Measurements from ENCODE around the gene TEX51.

TEX51 gene

DNA sequence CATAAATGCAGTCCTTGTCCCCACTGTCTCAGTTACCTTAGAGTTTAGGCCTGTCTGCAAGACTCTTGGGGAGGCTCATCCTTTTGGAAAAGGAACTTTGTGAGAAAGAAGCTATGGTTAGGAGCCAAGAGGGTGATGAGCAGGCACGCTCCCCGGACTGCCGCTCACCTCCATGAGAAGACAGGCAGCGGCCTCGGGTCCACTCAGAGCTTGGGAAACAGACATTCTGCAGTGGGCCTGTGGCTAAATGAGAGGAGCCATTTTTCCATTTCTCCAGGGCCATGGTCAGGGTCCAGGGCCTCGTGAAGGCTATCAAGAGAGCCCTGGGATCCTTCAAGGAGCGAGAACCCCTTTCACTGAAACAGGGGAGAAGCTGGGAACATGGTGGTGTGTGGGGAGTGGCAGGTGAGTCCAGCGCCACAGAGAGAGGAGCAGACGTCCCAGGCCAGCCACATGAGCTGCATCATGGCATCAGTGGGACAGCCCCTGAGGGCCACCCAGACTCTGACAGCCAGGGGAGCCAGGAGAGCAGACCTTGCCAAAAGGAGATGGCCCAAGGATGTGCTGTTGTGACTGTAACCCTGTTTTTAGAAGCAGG lies 4.0 kb upstream of the TEX51 start:
- no peaks in the 10 kb centered on the region for H3K27me3 ChIP-seq (ENCODE audit: control insufficient read depth, insufficient read depth, low read length)
- H3K36me3 ChIP-seq (ENCODE audit: control insufficient read depth, insufficient read depth, low read length) = no peaks in the 10 kb centered on the region
- H3K9me3 ChIP-seq (ENCODE audit: control insufficient read depth, insufficient read depth, low read length) = no peaks in the 10 kb centered on the region
- H3K4me1 ChIP-seq (ENCODE audit: control insufficient read depth, insufficient read depth, low read length) = no peaks in the 10 kb centered on the region
- H3K9ac ChIP-seq (ENCODE audit: low read depth, low read length) = no peak overlapping the region
- no peak overlapping the region for H3K4me3 ChIP-seq (ENCODE audit: low read depth, low read length)

DNA sequence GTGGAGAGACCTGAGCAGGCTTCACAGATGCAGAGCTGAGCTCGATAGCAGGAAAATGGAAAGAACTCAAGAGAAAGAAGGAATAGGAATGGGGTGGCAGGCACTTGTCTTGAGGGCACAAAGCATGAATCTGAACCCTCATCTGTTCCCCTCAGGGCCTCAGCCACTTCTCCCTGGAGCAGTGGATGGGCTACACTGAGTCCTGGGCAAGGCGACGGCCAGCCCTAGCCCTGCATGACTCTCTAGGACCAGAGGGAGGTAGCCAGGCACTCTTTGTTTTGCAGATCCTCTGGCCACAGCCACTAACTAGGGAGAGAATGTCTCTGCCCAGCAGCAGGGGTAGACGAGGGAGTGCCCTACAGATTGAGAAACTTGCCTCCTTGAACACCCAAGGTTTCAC lies 3.4 kb upstream of the TEX51 start:
- Histone ChIP-seq H3K9me3 (ENCODE audit: control insufficient read depth, insufficient read depth, low read length) (no peaks in the 10 kb centered on the region), H3K9ac (ENCODE audit: low read depth, low read length) (no peak overlapping the region), H3K36me3 (ENCODE audit: control insufficient read depth, insufficient read depth, low read length) (no peaks in the 10 kb centered on the region), H3K4me1 (ENCODE audit: control insufficient read depth, insufficient read depth, low read length) (no peaks in the 10 kb centered on the region), H3K27me3 (ENCODE audit: control insufficient read depth, insufficient read depth, low read length) (no peaks in the 10 kb centered on the region), H3K4me3 (ENCODE audit: low read depth, low read length) (no peak overlapping the region)

DNA sequence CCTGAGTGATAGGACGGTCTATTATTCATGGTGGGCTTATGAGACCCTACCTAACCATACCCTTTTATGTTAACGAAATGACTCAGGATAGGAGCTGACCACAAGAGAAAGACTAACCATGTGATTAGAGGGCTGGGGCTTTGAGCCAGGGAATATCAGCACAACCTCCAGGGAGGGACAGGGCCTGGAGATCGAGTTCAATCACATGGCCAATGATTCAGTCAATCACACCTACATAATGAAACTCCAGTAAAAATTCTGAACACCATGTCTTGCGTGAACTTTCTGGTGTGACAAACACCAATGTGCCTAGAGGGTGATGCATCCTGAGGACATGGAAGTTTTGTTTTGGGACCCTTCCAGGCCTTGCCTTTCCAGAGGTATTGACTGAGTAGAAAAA lies 2.2 kb upstream of the TEX51 start:
- no peaks in the 10 kb centered on the region for H3K9me3 ChIP-seq (ENCODE audit: control insufficient read depth, insufficient read depth, low read length)
- H3K36me3 ChIP-seq (ENCODE audit: control insufficient read depth, insufficient read depth, low read length) = no peaks in the 10 kb centered on the region

DNA sequence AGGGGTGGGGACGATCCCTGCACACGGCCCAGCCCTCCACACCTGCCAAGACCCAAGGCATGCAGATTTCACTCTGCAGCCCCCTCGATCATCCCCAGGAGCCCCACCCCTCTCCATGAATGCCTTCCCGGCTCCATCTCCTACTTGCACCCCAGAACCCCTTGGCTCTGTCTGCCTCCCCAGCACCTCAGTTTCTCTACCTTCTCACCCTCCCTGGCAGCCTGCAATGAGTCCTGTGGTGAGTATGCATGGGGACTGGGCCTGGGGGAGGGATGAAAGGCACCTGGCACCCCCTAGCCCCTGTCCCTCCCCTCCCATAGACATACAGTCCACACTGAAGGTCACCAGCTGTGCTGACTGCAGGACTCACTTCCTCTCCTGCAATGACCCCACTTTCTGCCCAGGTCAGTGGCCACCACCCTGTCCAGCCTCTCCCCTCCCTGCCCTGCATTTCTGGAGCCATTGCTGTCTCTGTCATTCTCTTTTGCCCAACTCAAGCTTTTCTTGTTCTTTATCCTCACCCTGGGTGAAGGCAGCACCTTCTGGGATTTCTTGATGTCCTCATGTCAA lies 1.0 kb downstream of the TEX51 start:
- Histone ChIP-seq H3K9ac (ENCODE audit: low read depth, low read length) (no peak overlapping the region), H3K4me3 (ENCODE audit: low read depth, low read length) (no peak overlapping the region), H3K36me3 (ENCODE audit: control insufficient read depth, insufficient read depth, low read length) (no peaks in the 10 kb centered on the region), H3K4me1 (ENCODE audit: control insufficient read depth, insufficient read depth, low read length) (no peaks in the 10 kb centered on the region), H3K9me3 (ENCODE audit: control insufficient read depth, insufficient read depth, low read length) (no peaks in the 10 kb centered on the region), H3K27me3 (ENCODE audit: control insufficient read depth, insufficient read depth, low read length) (no peaks in the 10 kb centered on the region)

More for the DNA sequence above, 2.2 kb upstream of the TEX51 start:
- no peak overlapping the region for H3K9ac ChIP-seq (ENCODE audit: low read depth, low read length)
- H3K4me3 ChIP-seq (ENCODE audit: low read depth, low read length) = no peak overlapping the region
- H3K27me3 ChIP-seq (ENCODE audit: control insufficient read depth, insufficient read depth, low read length) = no peaks in the 10 kb centered on the region
- no peaks in the 10 kb centered on the region for H3K4me1 ChIP-seq (ENCODE audit: control insufficient read depth, insufficient read depth, low read length)

DNA sequence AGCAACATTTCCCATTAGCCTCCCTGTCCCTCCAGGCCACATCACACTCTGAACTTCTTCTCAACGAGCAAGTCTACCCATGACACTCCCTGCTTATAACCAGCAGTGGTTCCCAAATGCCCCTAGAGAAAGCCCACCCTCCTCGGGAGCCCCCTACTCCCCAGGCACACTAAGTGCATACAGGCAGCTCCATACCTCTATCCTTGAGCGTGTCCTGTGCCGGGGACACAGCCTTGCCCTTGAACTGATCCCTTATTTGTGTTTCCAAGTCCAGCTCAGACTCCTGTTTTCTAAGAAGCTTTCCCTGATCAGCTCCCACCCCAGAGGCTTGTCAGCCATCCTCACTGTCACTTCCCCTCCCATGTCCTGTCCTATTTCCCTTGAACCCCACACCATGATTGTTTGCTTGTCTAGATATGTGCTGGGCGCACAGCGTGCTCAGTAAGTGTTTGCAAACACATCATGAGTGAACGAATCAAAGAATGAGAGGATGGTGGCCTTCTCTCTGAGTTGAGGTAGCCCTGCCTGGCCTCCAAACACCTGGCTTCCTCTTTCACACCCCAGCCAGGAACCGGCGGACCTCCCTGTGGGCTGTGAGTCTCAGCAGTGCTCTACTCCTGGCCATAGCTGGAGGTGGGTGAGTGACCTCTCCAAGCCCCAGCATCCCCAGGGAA lies 2.1 kb downstream of the TEX51 start:
- H3K36me3 ChIP-seq (ENCODE audit: control insufficient read depth, insufficient read depth, low read length) = no peaks in the 10 kb centered on the region
- H3K4me3 ChIP-seq (ENCODE audit: low read depth, low read length) = no peak overlapping the region
- no peaks in the 10 kb centered on the region for H3K27me3 ChIP-seq (ENCODE audit: control insufficient read depth, insufficient read depth, low read length)
- no peak overlapping the region for H3K9ac ChIP-seq (ENCODE audit: low read depth, low read length)
- no peaks in the 10 kb centered on the region for H3K9me3 ChIP-seq (ENCODE audit: control insufficient read depth, insufficient read depth, low read length)
- no peaks in the 10 kb centered on the region for H3K4me1 ChIP-seq (ENCODE audit: control insufficient read depth, insufficient read depth, low read length)

DNA sequence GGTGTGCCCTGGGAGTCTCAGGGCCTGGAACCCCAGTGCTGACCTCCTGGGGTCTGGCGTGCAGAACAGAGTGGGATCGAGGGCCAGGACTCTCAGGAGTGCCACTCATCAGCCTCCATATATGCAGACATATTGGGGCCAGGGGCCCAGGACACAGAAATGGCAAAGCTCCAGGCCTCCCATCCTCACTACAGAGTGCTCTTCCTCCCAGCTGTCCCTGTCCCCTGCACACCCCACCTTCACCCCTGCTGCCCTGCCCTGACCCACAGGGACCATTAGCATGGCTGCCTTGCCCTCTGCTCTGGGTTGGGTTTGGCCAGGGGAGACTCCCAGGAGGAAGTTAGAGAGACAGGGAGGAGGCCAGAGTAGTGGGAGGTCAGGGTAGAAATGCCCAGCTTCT lies 2.8 kb downstream of the TEX51 start:
- H3K4me3 ChIP-seq (ENCODE audit: low read depth, low read length) = no peak overlapping the region
- no peaks in the 10 kb centered on the region for H3K4me1 ChIP-seq (ENCODE audit: control insufficient read depth, insufficient read depth, low read length)
- no peaks in the 10 kb centered on the region for H3K9me3 ChIP-seq (ENCODE audit: control insufficient read depth, insufficient read depth, low read length)
- no peak overlapping the region for H3K9ac ChIP-seq (ENCODE audit: low read depth, low read length)
- no peaks in the 10 kb centered on the region for H3K27me3 ChIP-seq (ENCODE audit: control insufficient read depth, insufficient read depth, low read length)
- H3K36me3 ChIP-seq (ENCODE audit: control insufficient read depth, insufficient read depth, low read length) = no peaks in the 10 kb centered on the region

DNA sequence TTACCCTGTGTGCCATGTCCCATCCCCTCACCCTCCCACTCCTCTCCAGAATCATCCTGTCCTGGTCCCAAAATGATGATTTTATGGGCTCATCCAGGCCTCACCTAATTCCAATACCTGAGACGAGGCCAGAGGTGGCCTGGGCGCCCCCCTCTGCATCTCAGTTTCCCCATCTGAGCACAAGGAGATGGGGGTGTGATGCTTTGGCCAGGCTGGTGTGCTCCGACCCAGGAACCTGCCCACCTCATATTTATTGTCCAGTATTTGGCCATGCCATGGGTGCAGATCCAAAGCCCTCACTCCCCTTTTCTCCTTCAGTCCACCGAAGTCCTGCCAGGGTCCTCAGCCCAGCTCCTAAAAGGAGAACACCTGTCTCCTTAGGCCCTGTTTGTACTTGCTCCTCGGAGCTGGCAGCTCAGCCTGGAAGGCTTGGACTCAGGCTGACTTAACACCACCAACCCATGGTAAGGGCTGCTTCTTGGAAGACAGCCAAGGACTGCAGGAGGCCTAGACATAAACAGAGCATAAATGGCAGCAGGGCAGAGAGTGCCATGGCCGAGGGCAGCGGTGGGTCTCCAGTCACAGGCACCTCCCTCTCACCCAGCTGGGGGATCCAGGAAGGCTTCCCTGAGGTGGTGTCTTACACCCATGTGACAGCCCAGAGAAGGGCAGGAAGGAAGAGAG lies 3.6 kb downstream of the TEX51 start:
- no peaks in the 10 kb centered on the region for H3K9me3 ChIP-seq (ENCODE audit: control insufficient read depth, insufficient read depth, low read length)
- no peaks in the 10 kb centered on the region for H3K27me3 ChIP-seq (ENCODE audit: control insufficient read depth, insufficient read depth, low read length)
- H3K4me3 ChIP-seq (ENCODE audit: low read depth, low read length) = no peak overlapping the region
- H3K36me3 ChIP-seq (ENCODE audit: control insufficient read depth, insufficient read depth, low read length) = no peaks in the 10 kb centered on the region
- no peak overlapping the region for H3K9ac ChIP-seq (ENCODE audit: low read depth, low read length)
- no peaks in the 10 kb centered on the region for H3K4me1 ChIP-seq (ENCODE audit: control insufficient read depth, insufficient read depth, low read length)

DNA sequence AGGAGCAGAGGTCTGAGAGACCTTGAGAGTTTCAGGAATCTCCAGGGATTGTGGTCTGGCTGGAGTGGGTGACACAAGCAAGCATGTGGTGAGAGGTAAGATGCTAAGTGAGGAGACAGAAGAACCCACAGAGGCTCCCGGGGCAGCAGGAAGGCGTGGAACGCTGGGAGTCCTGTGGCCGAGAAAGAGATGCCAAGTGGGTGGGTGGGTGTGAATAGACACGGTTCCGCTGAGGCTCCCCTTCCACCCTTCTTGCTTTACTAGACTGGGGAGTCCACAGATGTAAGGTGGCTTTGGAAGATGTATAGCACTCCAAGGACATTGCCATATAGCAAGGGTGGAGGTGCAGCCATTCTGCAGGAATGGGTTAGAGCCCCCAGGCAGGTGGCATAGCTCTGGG lies 4.2 kb downstream of the TEX51 start:
- no peak overlapping the region for H3K9ac ChIP-seq (ENCODE audit: low read depth, low read length)
- H3K4me3 ChIP-seq (ENCODE audit: low read depth, low read length) = no peak overlapping the region
- H3K4me1 ChIP-seq (ENCODE audit: control insufficient read depth, insufficient read depth, low read length) = no peaks in the 10 kb centered on the region
- no peaks in the 10 kb centered on the region for H3K36me3 ChIP-seq (ENCODE audit: control insufficient read depth, insufficient read depth, low read length)
- H3K27me3 ChIP-seq (ENCODE audit: control insufficient read depth, insufficient read depth, low read length) = no peaks in the 10 kb centered on the region
- H3K9me3 ChIP-seq (ENCODE audit: control insufficient read depth, insufficient read depth, low read length) = no peaks in the 10 kb centered on the region

DNA sequence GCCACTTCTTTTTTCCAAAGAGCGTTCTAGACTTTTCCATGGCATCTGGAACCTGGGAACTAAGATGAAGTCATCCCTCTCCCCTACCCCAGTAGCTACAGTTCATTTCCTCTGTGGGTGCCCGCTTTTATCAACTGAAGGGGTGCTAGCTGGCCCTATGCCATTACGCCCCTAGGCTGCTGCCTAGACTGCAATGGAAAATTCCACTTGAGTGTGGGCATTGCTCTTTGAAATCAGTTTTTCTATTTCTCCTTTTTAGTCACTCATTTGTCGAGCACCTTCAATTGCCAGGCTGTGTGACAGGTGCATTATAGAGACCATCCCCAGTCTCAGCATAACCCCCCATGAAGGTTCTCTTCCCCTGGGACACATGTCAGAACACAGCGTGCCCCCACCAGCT lies 7.3 kb downstream of the TEX51 start:
- Histone ChIP-seq H3K27me3 (ENCODE audit: control insufficient read depth, insufficient read depth, low read length) (no peaks in the 10 kb centered on the region), H3K4me1 (ENCODE audit: control insufficient read depth, insufficient read depth, low read length) (no peaks in the 10 kb centered on the region), H3K4me3 (ENCODE audit: low read depth, low read length) (no peak overlapping the region), H3K36me3 (ENCODE audit: control insufficient read depth, insufficient read depth, low read length) (no peaks in the 10 kb centered on the region), H3K9me3 (ENCODE audit: control insufficient read depth, insufficient read depth, low read length) (no peaks in the 10 kb centered on the region), H3K9ac (ENCODE audit: low read depth, low read length) (no peak overlapping the region)

DNA sequence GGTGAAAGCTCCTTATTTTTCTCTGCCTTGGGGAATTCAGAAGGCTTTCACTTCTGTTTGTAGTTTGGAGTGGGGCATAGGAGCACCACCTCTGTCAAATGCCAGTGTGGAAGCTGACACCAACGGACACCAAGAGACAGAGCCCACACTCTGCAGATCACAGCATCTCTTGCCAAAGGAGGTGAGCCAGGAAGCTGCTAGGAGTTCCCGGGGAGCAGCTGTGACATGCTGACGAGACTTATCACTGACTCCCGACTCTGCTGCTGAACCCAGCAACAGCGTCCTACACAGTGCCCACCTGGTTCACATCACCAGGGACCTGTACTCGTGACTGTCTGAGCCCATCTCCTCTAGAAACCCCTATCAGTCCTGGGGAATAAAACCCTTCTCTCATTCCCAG lies 8.1 kb downstream of the TEX51 start:
- no peaks in the 10 kb centered on the region for H3K4me1 ChIP-seq (ENCODE audit: control insufficient read depth, insufficient read depth, low read length)
- no peaks in the 10 kb centered on the region for H3K27me3 ChIP-seq (ENCODE audit: control insufficient read depth, insufficient read depth, low read length)
- H3K9me3 ChIP-seq (ENCODE audit: control insufficient read depth, insufficient read depth, low read length) = no peaks in the 10 kb centered on the region
- no peaks in the 10 kb centered on the region for H3K36me3 ChIP-seq (ENCODE audit: control insufficient read depth, insufficient read depth, low read length)
- no peak overlapping the region for H3K9ac ChIP-seq (ENCODE audit: low read depth, low read length)
- no peak overlapping the region for H3K4me3 ChIP-seq (ENCODE audit: low read depth, low read length)

DNA sequence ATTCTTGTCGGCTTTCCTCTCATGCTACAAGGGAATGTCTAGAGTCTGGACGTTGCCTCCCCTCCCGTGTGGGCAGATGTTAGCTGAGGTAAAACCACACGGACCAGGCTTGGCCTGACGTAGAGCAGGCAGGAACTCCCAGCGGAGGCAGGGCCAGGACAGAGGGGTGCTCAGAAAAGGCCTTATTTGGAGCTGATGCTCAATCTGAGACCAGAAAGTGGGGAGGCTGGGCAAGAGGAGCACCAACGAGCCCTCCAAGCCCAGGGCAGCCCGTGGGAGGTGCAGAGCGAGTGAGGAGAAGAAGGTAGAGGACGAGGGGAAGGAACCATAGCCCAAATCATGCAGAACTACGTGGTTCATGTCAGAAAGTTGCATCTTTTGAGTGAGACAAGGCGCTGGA lies 9.0 kb downstream of the TEX51 start:
- Histone ChIP-seq H3K4me3 (ENCODE audit: low read depth, low read length) (no peak overlapping the region), H3K4me1 (ENCODE audit: control insufficient read depth, insufficient read depth, low read length) (no peaks in the 10 kb centered on the region), H3K9ac (ENCODE audit: low read depth, low read length) (no peak overlapping the region), H3K27me3 (ENCODE audit: control insufficient read depth, insufficient read depth, low read length) (no peaks in the 10 kb centered on the region), H3K36me3 (ENCODE audit: control insufficient read depth, insufficient read depth, low read length) (no peaks in the 10 kb centered on the region), H3K9me3 (ENCODE audit: control insufficient read depth, insufficient read depth, low read length) (no peaks in the 10 kb centered on the region)

DNA sequence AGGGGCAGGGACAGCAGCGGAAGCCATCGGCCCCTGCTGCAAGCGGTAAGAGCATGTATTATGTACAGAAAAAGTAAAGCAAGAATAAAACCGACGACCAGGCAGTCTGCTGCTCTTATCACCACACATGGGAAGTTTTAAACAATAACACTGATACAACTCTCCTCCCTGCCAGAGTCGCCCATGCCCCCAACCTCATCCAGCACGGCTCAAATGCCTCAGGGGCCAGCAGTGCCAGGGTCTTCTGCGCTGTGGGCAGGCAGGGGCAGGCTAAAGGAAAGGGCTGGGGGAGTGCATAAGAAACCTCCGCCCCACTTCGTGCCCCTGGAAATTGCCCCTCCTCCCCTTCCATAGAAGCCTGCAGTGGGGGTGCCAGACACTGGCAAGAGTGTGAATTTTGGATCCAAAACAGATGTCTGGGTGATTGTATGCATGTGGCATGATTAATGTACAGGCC lies 10.1 kb downstream of the TEX51 start:
- Histone ChIP-seq H3K36me3 (ENCODE audit: control insufficient read depth, insufficient read depth, low read length) (no peaks in the 10 kb centered on the region), H3K9me3 (ENCODE audit: control insufficient read depth, insufficient read depth, low read length) (no peaks in the 10 kb centered on the region), H3K9ac (ENCODE audit: low read depth, low read length) (no peak overlapping the region), H3K4me1 (ENCODE audit: control insufficient read depth, insufficient read depth, low read length) (no peaks in the 10 kb centered on the region), H3K4me3 (ENCODE audit: low read depth, low read length) (no peak overlapping the region), H3K27me3 (ENCODE audit: control insufficient read depth, insufficient read depth, low read length) (no peaks in the 10 kb centered on the region)
